Stimulated activated CD4-positive, alpha-beta T cell treated with anti-CD3 and anti-CD28 coated beads, TNF-alpha, amount 100 ng/mL, for 1 hour (primary cell): Measurements from ENCODE around the gene DGKE.

Source experiments
- DNase-seq, 3 donors: peaks; one replicate each; pipeline ENCODE4 v3.0.0-alpha.2; 2020; ENCODE audit warnings: low read depth in 3 of 3, low spot score in 1 of 3

The DGKE gene

GRCh38 chr17:56845934-56846333 is 12.0 kb downstream of the DGKE start:
- DNase-seq: no peak

DNA sequence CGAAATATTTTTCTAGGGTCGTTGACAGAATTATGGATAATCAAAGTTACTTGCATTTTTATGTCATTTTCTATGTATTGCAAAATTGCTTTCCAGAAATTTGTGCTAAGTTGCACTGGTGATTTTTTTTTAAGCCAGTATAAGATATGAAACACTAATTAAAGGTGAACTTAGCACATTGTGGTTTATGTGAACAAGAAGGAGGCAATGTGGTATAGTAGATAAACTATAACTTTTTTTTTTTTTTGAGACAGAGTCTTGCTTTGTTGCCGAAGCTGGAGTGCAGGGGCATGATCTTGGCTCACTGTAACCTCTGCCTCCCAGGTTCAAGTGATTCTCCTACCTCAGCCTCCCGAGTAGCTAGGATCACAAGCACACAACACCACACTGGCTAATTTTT is 13.2 kb downstream of the DGKE start:
- no peak for DNase-seq

- DNase-seq: no peak
Observed at GRCh38 chr17:56849131-56849530, 15.2 kb downstream of the DGKE start.

- DNase-seq: no peak
Observed at GRCh38 chr17:56850591-56850990, 16.6 kb downstream of the DGKE start.

DNA sequence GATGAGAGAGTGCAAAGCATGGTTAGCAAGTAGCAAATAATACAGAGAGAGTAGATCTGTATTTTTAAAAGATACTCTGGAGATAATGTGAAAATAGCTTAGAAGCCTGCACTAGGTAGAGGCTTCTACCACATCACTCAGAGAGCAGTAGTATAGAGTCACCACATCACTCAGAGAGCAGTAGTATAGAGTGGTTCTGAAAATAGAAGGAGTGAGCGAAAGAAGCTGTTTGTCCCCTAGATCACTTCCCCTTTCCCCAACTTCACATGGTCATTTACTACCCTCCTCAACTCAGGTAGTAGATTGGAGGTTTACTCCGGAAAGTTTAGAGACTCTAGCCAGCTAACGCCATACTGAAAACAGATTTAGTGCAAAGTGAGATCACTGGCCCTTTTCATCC is 17.1 kb downstream of the DGKE start:
- no peak for DNase-seq

DNA sequence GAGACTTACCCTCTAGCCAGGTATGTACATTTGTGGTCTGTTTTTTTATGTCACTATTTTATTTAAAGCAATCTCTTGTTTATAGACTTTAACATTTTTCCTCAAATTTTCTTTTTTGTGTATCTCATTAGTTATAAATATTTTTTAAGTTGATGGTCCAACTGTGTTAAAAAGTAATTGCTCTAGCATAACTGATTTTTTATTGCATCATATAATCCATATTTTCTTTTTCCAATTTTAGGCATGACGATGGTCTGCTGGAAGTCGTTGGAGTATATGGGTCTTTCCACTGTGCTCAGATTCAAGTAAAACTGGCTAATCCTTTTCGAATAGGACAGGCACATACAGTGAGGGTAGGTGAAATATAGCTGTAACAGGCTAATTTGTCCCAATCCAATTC is 27.9 kb downstream of the DGKE start:
- no peak for DNase-seq

DNA sequence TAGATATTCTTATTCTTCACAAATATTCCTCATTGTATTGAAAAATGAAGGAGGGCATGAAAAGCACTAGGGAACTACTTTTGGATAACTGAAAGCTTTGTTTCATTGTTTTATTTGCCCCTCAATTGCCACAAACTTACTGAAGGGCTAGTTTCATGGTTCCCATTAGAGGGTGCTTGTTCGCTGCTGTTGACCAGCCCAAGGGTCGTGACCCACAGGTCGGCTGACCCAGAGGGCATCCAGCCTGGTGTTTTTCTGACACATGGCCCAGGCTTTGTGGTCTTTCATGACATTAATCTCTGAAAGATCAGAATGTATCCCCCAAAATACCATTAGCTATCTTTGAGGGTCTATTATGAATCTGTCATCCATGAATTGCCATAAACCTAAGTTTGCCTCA is 30.0 kb downstream of the DGKE start:
- no peak for DNase-seq

GRCh38 chr17:56866076-56866475 is 32.1 kb downstream of the DGKE start:
- no peak for DNase-seq

- DNase-seq: no peak
Observed at GRCh38 chr17:56866496-56866895, 32.5 kb downstream of the DGKE start.

GRCh38 chr17:56867948-56868376 is 34.0 kb downstream of the DGKE start:
- DNase-seq: no peak

GRCh38 chr17:56868716-56869115 is 34.8 kb downstream of the DGKE start:
- no peak for DNase-seq

DNA sequence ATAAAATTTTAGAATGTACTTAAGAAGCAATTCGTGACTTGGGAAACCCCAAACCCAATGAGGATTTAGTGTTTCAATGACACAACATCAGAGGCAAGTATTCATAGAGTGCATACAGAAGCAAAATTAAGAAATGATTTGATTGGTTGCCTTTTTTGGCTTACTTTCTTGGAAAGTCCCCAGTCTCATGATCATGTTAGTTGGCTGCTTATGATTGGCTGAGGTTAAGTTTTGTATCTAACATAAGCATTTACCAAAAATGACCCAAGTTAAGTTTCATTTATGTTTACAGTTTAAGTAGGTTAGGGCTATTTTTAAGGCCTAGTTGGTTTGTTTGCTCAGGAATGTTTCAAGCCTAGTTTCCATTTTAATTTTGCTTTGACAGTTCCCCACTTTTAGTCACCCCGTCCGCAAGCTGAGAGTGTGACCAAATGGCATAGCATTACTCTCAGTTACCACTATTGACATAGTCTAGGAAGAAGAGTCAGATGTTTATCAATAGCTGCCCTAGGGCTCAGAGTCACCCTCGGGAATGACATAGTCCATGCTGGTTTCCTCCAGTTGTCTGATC is 36.2 kb downstream of the DGKE start:
- DNase-seq: no peak

DNA sequence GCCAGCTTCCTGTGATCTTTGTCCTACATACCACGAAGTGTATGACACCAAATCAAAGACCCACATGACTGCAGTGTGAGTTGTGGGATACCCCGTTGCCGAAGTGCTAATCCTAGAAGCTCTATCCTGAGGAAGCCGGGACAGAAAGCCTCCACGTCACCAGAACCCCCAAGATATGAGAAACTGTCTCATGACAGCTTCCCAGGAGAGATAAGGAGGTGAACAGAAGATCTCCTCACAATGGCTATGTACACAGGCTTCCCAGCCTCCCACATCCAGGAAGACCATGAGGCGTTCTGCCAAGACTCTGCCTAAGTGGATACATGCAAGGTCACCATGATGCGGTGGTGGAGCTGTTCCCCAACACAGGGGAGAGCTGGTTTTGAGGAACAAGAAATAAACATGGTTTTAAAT is 42.8 kb downstream of the DGKE start:
- DNase-seq: no peak

- no peak for DNase-seq
Observed at GRCh38 chr17:56879280-56879679, 45.3 kb downstream of the DGKE start.

DNA sequence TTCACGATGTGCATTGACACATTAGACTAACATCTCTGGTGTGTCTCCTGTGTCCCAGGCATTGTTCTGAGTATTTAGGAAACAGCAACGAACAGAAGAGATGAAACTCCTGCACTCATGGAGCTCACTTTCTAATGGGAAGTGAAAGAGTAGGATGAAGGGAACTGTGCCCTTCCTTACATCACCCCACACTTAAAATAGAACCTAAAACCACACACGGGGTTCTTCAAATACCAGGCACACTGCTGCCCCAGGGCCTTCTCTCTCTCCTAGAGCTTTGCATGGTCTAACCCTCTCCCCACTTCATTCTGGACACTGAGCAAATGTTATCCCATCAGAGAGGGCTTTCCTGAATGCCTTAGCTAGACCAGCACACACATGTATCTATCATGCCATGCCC is 46.2 kb downstream of the DGKE start:
- no peak for DNase-seq

DNA sequence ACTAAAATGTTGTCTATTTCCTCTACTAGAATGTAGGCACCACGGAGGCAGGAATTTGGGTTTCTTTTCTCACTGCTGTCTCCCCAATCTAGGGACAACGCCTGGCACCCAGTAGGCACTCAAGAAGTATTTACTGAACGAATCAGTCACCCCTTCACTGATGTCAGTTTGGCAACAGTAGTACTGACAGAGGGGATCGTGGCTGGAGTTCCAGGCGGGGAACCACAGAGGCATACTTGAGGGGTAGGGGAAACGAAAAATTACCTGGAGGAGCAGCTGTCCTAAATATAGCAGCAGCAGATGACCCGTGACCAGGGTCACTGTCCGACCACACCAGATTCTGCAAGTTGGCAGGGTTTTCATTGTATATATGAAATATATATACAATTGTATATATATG is 46.6 kb downstream of the DGKE start:
- DNase-seq: no peak

- DNase-seq: no peak
Observed at GRCh38 chr17:56881685-56882295, 47.8 kb downstream of the DGKE start.

DNA sequence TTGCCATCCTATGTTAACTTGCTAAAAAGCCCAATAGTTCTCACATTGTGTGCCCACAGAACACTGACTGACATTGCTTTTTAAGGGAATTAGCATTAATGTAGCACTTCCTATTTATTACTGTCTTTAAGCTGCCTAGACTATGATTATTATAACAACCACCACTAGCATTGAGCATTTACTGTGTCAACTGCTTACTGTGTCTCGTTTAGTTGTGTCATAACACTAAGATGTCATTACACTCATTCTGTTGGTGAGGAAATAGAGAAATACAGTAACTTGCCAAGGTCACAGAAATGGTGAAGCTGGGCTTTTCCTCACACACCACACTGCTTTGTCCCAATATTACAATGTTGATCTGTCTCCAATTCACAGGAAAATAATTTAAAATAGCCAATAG is 49.7 kb downstream of the DGKE start:
- DNase-seq: no peak

DNA sequence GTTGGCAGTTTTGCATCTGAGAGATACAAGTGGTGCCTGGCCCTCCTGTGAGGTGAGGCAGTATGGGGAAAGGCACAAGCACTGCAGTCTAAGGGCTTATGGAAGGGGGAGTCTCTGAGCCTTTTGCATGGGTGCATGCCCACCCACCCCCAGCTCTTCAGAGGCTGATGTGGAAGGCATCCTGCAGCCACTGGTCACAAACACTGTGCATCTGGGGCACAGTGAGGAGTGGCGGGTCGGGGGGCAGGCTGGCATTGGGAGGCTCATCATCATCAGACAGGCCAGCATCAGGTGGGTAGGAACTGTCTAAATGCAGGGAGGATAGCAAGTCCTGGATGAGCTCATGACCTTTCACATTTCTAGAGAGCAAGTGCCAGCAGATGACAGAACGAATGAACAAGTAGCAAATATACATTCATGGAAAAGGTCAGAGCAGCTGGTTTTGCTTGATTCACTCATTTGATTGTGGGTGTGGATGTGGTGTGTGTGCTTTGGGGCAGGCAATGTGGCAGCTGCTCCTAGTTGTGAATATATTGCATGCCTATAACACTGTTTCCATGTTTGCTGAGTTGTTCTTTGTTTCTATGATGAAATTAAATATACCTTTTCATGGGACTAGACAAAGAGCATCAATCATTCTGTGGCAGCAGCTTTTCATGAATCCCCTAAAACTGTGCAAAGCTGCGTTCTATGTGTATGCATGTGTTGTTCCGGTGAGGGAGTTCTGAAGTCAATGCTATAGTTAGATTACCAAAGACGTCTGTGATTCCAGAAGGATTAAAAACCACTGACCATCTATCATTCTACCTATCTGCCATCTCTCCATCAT is 50.7 kb downstream of the DGKE start:
- DNase-seq: no peak

GRCh38 chr17:56885312-56885657 is 51.3 kb downstream of the DGKE start:
- DNase-seq: no peak

DNA sequence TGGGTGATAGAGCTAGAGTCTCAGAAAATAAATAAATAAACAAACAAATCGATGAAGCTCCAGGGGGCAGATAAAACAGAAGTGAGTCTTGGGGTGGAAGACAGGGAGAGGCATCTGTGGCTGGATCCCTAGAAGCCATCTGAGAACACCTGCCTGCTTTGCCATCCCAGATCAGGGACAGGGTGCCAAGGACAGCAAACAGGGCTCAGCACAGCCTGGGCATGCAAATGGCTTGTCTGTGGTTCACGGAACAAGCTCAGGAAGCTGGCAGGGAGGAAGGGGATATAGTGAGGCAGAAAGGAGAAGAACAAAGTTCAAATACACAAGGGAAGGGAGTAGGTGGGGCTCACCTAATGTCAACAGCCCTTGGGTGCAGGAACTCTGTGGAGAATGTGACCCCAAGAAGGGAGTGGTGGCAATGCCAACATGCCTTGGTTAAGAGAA is 52.4 kb downstream of the DGKE start:
- DNase-seq: no peak

- DNase-seq: no peak
Observed at GRCh38 chr17:56887105-56887504, 53.2 kb downstream of the DGKE start.
